Measurements from ENCODE around the gene CA5A.
"Not testable (repeated sequence)": the region's sequence is repeated elsewhere in the genome, so short reads cannot be mapped to it uniquely, and the experiment has no call there.

The CA5A gene

GRCh38 chr16:87863327-87863635, 73.0 kb downstream of the CA5A start:
- not testable (repeated sequence) for H4K12ac ChIP-seq (ENCODE audit: low read depth, low read length); H3K18ac ChIP-seq (ENCODE audit: low read length); H2AFZ ChIP-seq (ENCODE audit: insufficient read depth, low read length, poor library complexity); H2BK12ac ChIP-seq (ENCODE audit: low read length); H3K27me3 ChIP-seq (ENCODE audit: insufficient read depth, low read length); H3K27ac ChIP-seq (ENCODE audit: low read depth, low read length); H3K9ac ChIP-seq (ENCODE audit: low read length); DNase-seq; H3K23ac ChIP-seq (ENCODE audit: low read length); H2BK120ac ChIP-seq (ENCODE audit: insufficient read depth, low read length, poor library complexity); H3K9me3 ChIP-seq (ENCODE audit: insufficient read depth, low read depth, low read length); H3K4me2 ChIP-seq (ENCODE audit: low read length); H2AK5ac ChIP-seq (ENCODE audit: low read length); H4K8ac ChIP-seq (ENCODE audit: low read depth, low read length); H2BK5ac ChIP-seq (ENCODE audit: low read depth, low read length, poor library complexity); H3K14ac ChIP-seq (ENCODE audit: low read length); H3K4me3 ChIP-seq (ENCODE audit: low read depth, low read length); H4K91ac ChIP-seq (ENCODE audit: low read depth, low read length)
- Histone ChIP-seq H3K36me3 (ENCODE audit: control insufficient read depth in 1 of 2, insufficient read depth in 2 of 2, low read length in 2 of 2) (peaks cover 36 to 45% of the 10 kb centered on the region in 2 experiments), H3K4ac (ENCODE audit: low read depth, low read length) (peak overlapping the region; percentile 90), H3K4me1 (ENCODE audit: control insufficient read depth in 1 of 2, insufficient read depth in 2 of 2, low read length in 2 of 2) (peaks cover 24 to 31% of the 10 kb centered on the region in 2 experiments), H3K79me1 (ENCODE audit: low read length) (peaks cover 12% of the 10 kb centered on the region), H3K79me2 (ENCODE audit: control insufficient read depth, insufficient read depth, low read length, poor library complexity) (peaks cover 43% of the 10 kb centered on the region)
- WGBS (ENCODE audit: extremely low coverage, insufficient coverage, insufficient read length), result no CpG with 5 or more reads among the region's 9 CpGs

GRCh38 chr16:87862597-87863326, 73.6 kb downstream of the CA5A start:
- DNase-seq; H3K4me2 ChIP-seq (ENCODE audit: low read length); H2BK120ac ChIP-seq (ENCODE audit: insufficient read depth, low read length, poor library complexity); H2AK5ac ChIP-seq (ENCODE audit: low read length); H4K12ac ChIP-seq (ENCODE audit: low read depth, low read length); H3K9ac ChIP-seq (ENCODE audit: low read length); H2BK12ac ChIP-seq (ENCODE audit: low read length); H4K91ac ChIP-seq (ENCODE audit: low read depth, low read length); H3K4me3 ChIP-seq (ENCODE audit: low read depth, low read length); H3K27me3 ChIP-seq (ENCODE audit: insufficient read depth, low read length); H3K9me3 ChIP-seq (ENCODE audit: insufficient read depth, low read depth, low read length); H2BK5ac ChIP-seq (ENCODE audit: low read depth, low read length, poor library complexity); H3K18ac ChIP-seq (ENCODE audit: low read length); H2AFZ ChIP-seq (ENCODE audit: insufficient read depth, low read length, poor library complexity); H4K8ac ChIP-seq (ENCODE audit: low read depth, low read length); H3K14ac ChIP-seq (ENCODE audit: low read length); H3K23ac ChIP-seq (ENCODE audit: low read length); H3K27ac ChIP-seq (ENCODE audit: low read depth, low read length): not testable (repeated sequence)
- Histone ChIP-seq H3K36me3 (ENCODE audit: control insufficient read depth in 1 of 2, insufficient read depth in 2 of 2, low read length in 2 of 2) (peaks cover 39 to 49% of the 10 kb centered on the region in 2 experiments), H3K79me1 (ENCODE audit: low read length) (peaks cover 14% of the 10 kb centered on the region), H3K4me1 (ENCODE audit: control insufficient read depth in 1 of 2, insufficient read depth in 2 of 2, low read length in 2 of 2) (peaks cover 24 to 35% of the 10 kb centered on the region in 2 experiments), H3K79me2 (ENCODE audit: control insufficient read depth, insufficient read depth, low read length, poor library complexity) (peaks cover 45% of the 10 kb centered on the region), H3K4ac (ENCODE audit: low read depth, low read length) (peak overlapping the region; percentile 90)
- no CpG with 5 or more reads among the region's 26 CpGs for WGBS (ENCODE audit: extremely low coverage, insufficient coverage, insufficient read length)

- no CpG with 5 or more reads among the region's 18 CpGs for WGBS (ENCODE audit: extremely low coverage, insufficient coverage, insufficient read length)
Observed at GRCh38 chr16:87861300-87862099, 74.8 kb downstream of the CA5A start.

GRCh38 chr16:87860553-87861299, 75.6 kb downstream of the CA5A start:
- peak overlapping the region; percentile 45 for H4K91ac ChIP-seq (ENCODE audit: low read depth, low read length)
- H4K8ac ChIP-seq (ENCODE audit: low read depth, low read length), result no peak overlapping the region
- H3K4me3 ChIP-seq (ENCODE audit: low read depth, low read length), result no peak overlapping the region
- peaks cover 10% of the 10 kb centered on the region for H3K79me1 ChIP-seq (ENCODE audit: low read length)
- peak overlapping the region; percentile 48 for H3K27ac ChIP-seq (ENCODE audit: low read depth, low read length)
- H3K4ac ChIP-seq (ENCODE audit: low read depth, low read length), result peak overlapping the region; percentile 92
- WGBS (ENCODE audit: extremely low coverage, insufficient coverage, insufficient read length), result no CpG with 5 or more reads among the region's 26 CpGs
- peak overlapping the region; percentile 6 for H2BK120ac ChIP-seq (ENCODE audit: insufficient read depth, low read length, poor library complexity)
- peak overlapping the region; percentile 22 for H3K4me2 ChIP-seq (ENCODE audit: low read length)
- peak overlapping the region; percentile 42 for H3K9ac ChIP-seq (ENCODE audit: low read length)
- DNase-seq, result peak in 1 of 2 donors; percentile 33
- H3K23ac ChIP-seq (ENCODE audit: low read length), result no peak overlapping the region
- no peaks in the 10 kb centered on the region for H3K27me3 ChIP-seq (ENCODE audit: insufficient read depth, low read length)
- peaks cover 35 to 44% of the 10 kb centered on the region in 2 experiments for H3K4me1 ChIP-seq (ENCODE audit: control insufficient read depth in 1 of 2, insufficient read depth in 2 of 2, low read length in 2 of 2)
- no peaks in the 10 kb centered on the region for H3K9me3 ChIP-seq (ENCODE audit: insufficient read depth, low read depth, low read length)
- peaks cover 36% of the 10 kb centered on the region for H3K79me2 ChIP-seq (ENCODE audit: control insufficient read depth, insufficient read depth, low read length, poor library complexity)
- H2BK12ac ChIP-seq (ENCODE audit: low read length), result peak overlapping the region; percentile 16
- no peak overlapping the region for H2BK5ac ChIP-seq (ENCODE audit: low read depth, low read length, poor library complexity)
- H3K36me3 ChIP-seq (ENCODE audit: control insufficient read depth in 1 of 2, insufficient read depth in 2 of 2, low read length in 2 of 2), result peaks cover 38 to 51% of the 10 kb centered on the region in 2 experiments
- no peak overlapping the region for H2AFZ ChIP-seq (ENCODE audit: insufficient read depth, low read length, poor library complexity)
- peak overlapping the region; percentile 60 for H3K18ac ChIP-seq (ENCODE audit: low read length)
- peak overlapping the region; percentile 17 for H2AK5ac ChIP-seq (ENCODE audit: low read length)
- peak overlapping the region; percentile 67 for H3K14ac ChIP-seq (ENCODE audit: low read length)
- no peak overlapping the region for H4K12ac ChIP-seq (ENCODE audit: low read depth, low read length)

More at GRCh38 chr16:87861300-87862099, 74.8 kb downstream of the CA5A start:
- H2BK12ac ChIP-seq (ENCODE audit: low read length); H4K91ac ChIP-seq (ENCODE audit: low read depth, low read length); H3K27me3 ChIP-seq (ENCODE audit: insufficient read depth, low read length); H3K4me3 ChIP-seq (ENCODE audit: low read depth, low read length); H3K79me1 ChIP-seq (ENCODE audit: low read length); H3K27ac ChIP-seq (ENCODE audit: low read depth, low read length); H3K4me2 ChIP-seq (ENCODE audit: low read length); DNase-seq; H2AK5ac ChIP-seq (ENCODE audit: low read length); H2BK120ac ChIP-seq (ENCODE audit: insufficient read depth, low read length, poor library complexity); H3K23ac ChIP-seq (ENCODE audit: low read length); H3K14ac ChIP-seq (ENCODE audit: low read length); H4K8ac ChIP-seq (ENCODE audit: low read depth, low read length); H2AFZ ChIP-seq (ENCODE audit: insufficient read depth, low read length, poor library complexity); H4K12ac ChIP-seq (ENCODE audit: low read depth, low read length); H2BK5ac ChIP-seq (ENCODE audit: low read depth, low read length, poor library complexity); H3K9me3 ChIP-seq (ENCODE audit: insufficient read depth, low read depth, low read length); H3K18ac ChIP-seq (ENCODE audit: low read length); H3K9ac ChIP-seq (ENCODE audit: low read length): not testable (repeated sequence)
- Histone ChIP-seq H3K4me1 (ENCODE audit: control insufficient read depth in 1 of 2, insufficient read depth in 2 of 2, low read length in 2 of 2) (peaks cover 28 to 41% of the 10 kb centered on the region in 2 experiments), H3K79me2 (ENCODE audit: control insufficient read depth, insufficient read depth, low read length, poor library complexity) (peaks cover 39% of the 10 kb centered on the region), H3K36me3 (ENCODE audit: control insufficient read depth in 1 of 2, insufficient read depth in 2 of 2, low read length in 2 of 2) (peaks cover 41 to 50% of the 10 kb centered on the region in 2 experiments), H3K4ac (ENCODE audit: low read depth, low read length) (peak overlapping the region; percentile 92)
